A204.1 (cell line): ENCODE results near the gene UBL7.

Experiments used
- FAIRE-seq: peaks from 2 replicates; lab custom pipeline; 2012; peaks lifted over from hg19 to GRCh38; lab: Jason Lieb, UNC

Gene UBL7

DNA sequence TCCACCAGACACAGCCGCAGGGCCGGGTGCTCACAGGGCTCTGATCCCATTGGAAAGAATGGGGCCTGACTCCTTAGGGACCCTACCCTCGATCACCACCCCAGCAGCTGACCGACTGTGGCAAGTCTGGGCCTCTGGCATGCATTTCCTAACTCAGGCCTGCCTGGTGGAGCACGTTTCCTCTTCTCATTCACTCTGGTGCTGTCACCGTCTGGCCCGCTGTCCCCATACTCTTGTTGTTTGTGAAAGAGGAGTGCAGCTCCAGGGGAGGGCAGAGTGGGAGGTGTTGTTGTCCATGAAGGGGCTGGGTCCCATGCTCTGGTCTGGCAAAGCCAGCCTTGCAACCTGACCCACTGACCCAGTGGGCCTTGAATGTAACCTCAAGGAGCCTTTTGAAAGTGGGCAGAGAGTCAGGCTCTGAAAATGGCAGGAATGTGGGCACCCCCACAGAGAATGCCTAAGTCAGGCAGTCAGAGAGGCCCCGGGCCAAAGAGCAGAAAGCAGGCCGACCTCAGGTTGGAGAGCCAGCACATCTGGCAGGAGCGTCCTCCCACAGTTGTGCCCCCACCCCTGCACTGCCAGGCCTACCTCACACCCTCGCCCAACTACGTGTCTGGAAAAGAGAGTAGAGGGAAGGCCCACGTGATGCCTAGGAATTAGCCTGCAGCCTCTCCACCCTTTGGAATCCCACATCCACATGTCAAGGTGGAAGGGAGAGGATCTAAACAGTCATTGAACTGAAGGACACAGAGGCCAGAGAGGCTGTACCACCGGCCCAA is 38.1 kb downstream of the UBL7 start:
- no peak for FAIRE-seq

- no peak for FAIRE-seq
Observed at GRCh38 chr15:74422265-74422651, 38.7 kb downstream of the UBL7 start.

GRCh38 chr15:74421302-74422245 is 39.4 kb downstream of the UBL7 start:
- no peak for FAIRE-seq

- FAIRE-seq, result no peak
Observed at GRCh38 chr15:74420193-74420905, 40.6 kb downstream of the UBL7 start.

DNA sequence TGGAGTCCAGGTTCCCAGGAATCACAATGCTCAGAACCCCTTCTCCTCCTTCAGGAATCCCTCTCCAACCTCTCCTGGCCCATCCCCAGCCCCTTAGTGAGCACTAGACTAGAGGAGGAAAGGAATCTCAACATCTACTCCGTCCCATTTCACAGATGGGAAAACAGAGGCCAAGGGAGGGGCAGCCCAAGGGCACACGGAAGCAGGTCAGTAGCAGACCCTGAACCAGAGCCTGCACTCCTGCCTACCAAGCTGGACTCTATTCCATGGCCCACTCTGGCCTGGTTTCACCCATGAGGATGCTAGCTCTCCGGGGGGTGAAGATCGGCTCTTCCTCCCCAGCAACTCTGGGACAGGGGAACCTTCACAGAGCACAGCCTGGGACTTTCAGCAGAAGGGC is 41.5 kb downstream of the UBL7 start:
- FAIRE-seq, result no peak

DNA sequence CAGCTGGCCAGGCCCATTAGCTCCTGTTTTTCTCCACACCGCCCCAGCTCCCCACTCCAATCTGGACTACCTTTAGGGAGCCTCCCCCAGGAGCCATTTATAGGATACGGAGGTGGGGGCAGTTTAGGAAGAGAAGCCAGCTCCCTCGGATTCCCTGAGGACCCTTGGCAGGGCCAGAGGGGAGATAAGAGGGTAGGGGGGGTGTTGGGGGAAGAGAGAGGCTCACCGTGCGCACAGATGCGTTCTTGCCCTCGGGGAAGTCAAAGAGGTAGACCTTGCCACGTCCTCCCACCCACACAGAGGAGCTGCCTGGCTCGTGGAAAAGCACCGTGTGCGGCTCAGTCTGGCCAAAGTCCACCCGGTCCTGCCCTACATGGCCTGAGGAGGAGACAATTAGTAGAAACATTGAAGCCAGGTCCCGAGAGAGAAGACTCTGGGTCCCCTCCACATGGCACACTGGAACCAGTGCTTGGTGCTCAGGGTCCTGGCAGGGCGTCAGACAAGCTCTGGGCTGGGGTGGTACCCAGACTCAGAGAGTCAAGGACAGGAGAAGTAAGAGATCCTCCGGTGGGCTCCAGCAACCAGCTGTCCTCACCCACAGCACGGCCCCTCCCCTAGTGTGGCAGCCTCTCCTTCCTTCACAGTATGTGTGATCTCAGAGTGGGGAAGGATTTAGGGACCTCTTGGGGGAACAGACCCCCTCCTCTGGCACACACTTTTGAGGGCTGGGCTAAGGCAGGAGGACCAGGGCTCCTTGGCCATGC is 42.2 kb downstream of the UBL7 start:
- no peak for FAIRE-seq

DNA sequence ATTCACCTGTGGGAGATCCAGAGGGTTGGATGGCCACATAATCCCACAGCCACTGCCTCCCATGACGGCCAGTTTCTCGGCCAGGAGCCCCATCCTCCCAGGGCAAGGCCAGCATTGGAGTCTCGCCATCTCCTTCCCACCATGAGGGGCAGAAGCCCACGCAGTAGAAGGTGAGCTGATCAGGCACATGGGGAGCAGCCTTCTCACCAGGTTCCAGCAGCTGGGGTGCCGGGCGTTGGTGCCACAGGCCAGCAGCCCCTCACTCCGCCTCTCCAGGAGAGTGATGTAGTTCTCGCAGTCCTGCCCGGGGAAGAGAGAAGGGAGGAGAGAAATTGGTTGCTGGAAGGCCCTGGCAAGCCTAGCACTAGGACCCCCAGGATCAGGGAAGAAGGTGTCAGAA is 43.3 kb downstream of the UBL7 start:
- FAIRE-seq, result no peak

DNA sequence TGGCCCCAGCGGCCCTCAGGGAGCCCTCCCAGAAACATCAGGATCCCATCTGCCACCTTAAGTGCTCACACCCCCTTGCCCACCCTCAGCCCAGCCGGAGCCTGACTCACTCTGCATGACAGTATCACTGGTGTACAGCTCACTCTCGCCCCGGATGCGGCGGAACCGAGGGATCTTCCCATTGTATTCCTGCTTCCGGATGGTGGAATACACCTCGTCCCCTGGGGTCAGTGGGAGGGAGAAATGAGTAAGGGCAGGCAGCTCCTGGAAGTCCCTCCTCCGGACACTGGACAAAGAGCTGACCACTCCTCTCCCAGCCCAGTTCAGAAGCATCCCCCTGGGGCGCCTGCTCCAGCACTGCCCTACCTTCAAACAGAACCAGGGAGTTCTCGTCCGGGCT is 43.7 kb downstream of the UBL7 start:
- FAIRE-seq, result no peak

DNA sequence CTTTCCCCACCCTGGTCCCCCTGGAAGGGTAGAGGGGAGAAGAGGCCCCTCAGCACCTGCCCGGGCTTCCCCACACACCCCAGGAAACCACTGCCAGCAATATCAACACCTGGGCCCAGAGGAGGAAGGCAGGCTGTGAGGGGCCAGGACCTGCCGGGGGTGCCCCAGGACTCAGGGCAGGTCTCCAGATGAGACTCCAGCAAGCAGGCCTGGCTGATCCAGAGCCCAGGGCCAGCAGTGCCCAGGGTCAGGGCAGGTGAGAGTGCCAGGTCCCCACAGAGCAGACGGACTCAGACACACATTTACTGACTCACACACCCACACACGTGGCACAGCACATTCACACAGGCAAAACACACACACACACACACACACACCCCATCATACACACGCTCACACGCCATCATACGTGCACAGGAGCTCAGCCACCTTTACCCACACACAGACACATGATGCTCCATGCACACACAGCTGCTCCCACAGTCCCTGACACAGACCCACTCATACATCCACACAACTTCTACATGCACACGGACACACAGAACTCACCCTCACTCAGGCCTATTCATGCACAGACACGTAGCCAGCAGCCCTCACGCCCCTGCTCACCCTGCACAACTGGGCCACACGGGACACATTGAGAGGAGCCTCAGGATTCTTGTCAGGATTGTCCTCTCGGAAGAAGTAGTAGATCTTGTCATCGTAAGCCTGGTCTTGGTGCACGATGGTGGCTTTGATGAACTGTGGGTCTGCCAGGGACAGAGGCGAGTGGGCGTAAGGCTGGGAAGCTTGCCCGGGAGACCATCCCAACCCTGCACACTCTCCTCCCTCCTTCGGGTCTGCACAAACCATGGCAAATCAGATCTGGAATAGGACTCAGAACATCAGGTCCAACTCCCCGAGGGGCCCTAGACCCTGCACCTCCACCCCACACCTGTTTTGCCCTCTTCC is 44.7 kb downstream of the UBL7 start:
- no peak for FAIRE-seq

DNA sequence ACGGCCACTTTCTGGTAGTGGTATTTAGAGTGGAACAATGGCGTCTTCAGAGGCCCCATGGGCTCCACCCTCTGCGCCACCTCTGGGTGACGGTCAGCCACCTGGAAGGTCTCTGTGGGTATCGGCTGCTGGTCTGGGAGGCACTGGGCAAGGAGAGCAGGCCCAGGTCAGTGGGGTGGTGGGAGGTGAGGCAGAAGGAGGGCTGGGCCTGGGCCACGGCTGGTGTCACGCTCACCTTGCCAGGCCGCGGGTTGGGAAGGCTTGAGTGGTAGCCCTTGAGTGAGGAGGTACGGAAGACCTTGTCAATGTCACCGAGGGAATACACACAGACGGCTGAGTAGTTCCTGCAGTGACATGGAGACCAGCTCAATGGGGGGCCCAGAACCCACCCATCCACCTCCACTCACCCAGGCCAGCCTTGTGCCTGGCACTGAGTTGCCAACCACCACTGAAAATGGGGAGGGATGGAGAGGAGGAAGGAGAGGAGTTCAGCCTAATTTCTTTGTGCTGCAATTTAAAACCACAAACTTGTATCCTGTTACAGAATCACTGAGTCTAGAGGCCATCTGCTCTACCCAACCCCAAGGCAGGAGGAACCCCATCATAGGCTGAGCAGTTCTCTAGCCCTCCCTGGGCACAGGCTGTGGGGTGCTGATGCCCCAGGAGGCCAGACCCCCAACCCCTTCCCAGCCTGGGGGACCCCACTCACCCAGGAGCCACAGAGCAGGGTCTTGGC is 46.2 kb downstream of the UBL7 start:
- no peak for FAIRE-seq

DNA sequence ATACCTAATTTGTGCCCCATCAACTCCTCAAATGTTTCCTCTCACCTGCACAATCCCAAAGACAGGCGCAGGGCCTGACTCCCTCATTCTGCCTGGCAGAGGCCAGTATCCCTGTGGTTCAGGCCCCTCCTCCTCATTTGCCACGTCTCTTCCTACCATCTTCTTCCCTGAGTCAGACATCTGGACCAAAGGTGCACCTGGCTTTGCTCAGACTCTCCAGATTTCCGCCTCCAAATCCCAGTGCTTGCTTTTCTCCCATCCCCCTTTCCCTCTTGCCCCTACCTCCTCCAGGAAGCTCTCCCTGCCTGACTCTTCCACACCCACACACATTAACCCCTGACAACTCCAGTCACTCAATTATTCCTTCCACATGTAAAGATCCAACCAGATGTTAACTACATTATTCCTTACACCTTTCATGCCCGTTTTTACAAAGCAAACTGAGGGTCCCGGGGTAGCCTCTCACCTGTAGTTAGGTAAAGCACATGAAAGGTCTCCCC is 46.8 kb downstream of the UBL7 start:
- no peak for FAIRE-seq

DNA sequence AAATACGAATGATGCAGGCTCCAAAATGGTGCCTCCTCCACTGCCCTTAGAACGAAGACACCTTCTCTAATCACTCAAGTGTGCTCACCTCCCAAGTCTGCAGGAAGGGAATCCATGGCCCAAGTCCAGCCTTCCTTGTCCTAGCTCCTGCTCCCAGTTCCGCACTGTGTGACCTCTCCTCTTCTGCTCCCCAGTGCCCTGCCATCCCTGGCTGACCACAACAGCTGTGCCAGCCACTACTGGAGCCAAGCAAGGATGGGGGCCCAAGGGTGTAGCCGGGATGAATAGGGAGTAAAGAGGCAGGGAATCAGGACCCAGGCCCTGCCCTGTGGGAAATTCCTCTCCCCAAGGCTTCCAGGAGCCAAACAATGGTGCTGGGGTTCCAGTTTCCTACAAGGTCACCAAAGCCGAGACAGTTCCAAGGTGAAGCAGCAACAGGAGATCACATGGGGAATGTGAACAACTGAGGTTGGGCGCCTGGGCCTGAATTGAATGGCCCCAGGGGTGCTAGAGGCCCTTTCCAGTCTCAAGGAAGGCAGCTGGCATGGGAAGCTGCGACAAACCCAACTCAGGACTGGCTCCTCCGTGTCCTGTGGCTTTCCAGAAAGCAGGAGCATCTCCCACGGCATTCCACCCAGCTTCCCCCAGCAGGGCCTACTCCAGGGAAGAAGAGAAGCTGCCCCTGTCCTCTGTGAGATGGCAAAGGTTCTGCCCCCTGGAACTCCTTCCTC is 47.4 kb downstream of the UBL7 start:
- no peak for FAIRE-seq

GRCh38 chr15:74412159-74412558 is 48.8 kb downstream of the UBL7 start:
- no peak for FAIRE-seq

- no peak for FAIRE-seq
Observed at GRCh38 chr15:74411686-74412085, 49.3 kb downstream of the UBL7 start.

DNA sequence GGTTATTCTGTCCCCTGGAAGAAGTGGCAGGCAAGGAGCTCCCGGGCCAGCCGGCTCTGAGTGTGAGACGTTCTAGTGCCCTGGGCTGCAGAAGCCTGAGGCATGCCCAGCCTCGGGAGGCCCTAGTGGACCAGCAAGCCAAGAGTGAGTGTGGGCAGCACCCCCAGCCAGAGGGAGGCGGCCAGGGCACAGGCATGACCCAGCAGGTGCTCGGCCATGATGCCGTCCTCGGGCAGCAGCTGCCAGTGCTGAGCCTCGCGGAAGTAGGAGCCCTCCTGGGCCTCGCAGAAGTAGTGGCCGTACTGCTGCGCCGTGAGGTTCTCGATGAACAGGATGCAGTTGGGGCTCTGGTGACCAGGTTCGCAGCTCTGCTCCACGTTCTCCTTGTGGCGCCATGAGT is 50.5 kb downstream of the UBL7 start:
- no peak for FAIRE-seq

DNA sequence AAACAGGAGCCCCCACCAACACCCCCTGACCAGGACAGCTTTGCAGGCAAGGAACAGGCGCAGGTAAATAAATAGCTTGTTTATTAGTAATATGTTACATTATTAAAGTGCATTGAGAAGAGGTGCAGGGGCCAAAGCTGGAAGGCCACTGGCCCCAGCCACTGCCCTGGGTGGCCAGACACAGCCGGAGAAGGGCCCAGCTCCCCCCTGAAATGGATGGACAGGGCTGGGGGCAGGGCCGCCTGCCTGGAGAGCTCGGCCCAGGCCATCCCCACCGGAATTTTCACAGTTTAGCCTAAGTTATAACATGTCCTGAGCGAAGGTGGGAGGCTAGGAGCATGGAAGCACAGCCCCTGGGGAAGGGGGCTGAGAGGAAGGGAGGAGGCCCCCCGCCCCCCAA is 51.7 kb downstream of the UBL7 start:
- no peak for FAIRE-seq

DNA sequence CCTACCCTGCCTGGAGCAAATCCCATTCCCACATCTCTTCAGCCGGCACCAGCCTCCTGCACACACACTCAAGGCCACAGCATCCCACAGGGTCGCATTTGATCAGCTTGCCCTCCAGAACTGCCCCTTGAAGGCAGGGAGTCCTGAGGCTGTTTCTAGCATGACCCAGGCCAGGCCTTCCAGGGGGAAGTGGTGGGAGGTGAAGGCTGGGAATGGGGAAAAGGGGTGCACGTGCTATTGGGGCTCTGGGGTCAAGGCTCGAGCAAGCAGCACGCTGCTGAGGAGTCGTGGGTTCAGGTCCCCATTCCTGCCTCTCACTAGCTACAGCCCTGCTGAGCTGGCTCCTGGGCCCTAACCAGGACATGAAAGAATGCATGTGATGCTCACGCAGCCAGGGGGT is 52.1 kb downstream of the UBL7 start:
- no peak for FAIRE-seq

DNA sequence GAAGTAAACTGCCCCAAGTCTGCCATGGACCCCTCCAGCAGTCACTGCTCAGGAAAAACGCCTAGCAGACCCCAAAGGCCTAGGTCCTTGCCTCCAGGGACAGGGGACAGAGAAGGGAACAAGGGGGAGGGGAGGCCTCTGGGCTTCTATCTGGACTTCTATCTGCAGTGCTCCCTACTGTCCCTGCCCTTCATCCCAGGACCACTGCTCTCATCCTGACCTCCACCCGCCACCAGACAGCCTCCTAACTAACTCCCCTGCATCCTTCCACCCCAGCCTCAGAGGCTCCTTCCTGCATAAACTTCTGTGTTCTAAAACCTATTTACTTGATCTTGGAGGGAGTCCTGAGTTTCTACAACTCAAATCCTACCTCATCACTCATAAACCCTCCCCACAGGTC is 52.6 kb downstream of the UBL7 start:
- no peak for FAIRE-seq

DNA sequence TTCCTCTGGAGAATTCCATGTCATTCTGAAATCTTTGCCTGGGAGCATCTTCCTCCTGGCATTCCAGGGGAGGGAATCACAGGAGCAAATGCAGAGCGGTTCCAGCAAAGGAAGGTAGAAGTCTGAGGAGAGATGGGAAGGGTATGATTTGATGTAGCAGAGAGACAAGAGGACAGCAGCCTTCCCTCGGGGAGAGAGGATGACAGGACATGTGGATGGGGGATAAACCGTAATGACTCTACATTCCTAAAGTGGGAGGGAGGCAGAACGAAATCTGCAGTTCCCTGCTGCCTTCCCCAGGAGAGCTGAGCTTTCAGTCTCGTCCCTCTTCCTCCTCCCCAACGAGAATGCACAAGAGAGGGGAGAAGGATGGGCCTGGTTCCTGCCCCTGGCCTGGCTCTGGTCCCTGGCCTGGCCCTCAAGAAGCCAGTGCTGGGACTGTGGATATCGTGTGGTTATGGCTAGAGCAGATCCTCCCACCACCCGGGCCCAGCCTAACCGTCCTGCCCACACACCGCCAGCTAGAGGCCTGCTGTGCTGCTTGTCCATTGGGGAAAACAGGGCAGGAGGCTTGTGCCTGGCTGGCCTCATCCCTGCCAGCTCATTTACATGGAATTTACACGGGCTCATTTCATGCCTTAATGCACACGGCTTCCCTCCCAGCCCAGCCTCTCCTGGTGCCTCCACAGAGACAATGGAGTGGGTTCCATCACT is 53.8 kb downstream of the UBL7 start:
- no peak for FAIRE-seq
